DMS53 treated with DMSO at 0.1 percent for 48 hours (cell line): ENCODE measurements around the gene KAT6B.
A peak's percentile ranks its signal among the peaks of the same experiment; 100 is the strongest.
"Not testable (repeated sequence)": the region's sequence is repeated elsewhere in the genome, so short reads cannot be mapped to it uniquely, and the experiment has no call there.

Experiments used
- DNase-seq: peaks from one replicate; lab custom pipeline; 2025; ENCODE audit not compliant: unreplicated experiment; lab: John Stamatoyannopoulos, UW

The KAT6B gene

DNA sequence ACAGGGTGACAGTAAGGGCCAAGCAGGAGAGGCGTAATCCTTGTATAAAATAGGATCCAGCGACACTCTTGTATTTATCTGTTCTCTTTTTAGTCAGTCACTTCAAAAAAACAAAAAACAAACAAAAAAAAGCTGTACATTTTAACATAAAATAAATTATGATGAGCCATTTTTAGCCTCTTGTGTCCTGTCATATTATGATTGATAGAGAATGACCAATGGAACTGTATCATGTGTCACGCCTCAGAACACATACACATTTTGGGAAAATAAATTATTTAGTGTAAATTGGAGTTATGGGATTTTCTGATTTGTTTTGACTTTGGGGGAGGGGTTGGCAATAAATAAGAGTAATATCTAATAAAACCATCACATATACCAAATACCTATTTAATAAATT, 205.7 kb downstream of the KAT6B start:
- no peak for DNase-seq

- no peak for DNase-seq
Measured at GRCh38 chr10:75032813-75033212, 206.4 kb downstream of the KAT6B start.

- DNase-seq: no peak
Measured at GRCh38 chr10:75033399-75034130, 207.2 kb downstream of the KAT6B start.

DNA sequence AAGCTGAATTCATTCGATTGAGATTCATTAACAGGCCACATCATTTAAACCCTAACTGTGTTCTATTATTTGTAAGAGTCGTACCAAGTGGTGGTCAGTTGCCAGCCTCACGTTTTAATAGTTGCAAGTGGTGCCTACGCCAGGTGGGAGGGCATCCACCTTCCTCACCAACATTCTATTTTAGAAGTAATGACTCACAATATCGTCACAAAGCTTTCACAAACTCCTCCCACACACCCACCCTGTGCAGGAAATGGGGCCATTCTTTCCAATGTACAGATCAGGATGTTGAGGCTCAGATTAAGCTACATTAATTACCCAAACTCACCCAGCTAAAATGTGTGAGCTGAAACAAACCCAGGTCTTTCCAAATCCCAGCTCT, 207.7 kb downstream of the KAT6B start:
- no peak for DNase-seq

- DNase-seq: no peak
Measured at GRCh38 chr10:75034714-75035258, 208.4 kb downstream of the KAT6B start.

DNA sequence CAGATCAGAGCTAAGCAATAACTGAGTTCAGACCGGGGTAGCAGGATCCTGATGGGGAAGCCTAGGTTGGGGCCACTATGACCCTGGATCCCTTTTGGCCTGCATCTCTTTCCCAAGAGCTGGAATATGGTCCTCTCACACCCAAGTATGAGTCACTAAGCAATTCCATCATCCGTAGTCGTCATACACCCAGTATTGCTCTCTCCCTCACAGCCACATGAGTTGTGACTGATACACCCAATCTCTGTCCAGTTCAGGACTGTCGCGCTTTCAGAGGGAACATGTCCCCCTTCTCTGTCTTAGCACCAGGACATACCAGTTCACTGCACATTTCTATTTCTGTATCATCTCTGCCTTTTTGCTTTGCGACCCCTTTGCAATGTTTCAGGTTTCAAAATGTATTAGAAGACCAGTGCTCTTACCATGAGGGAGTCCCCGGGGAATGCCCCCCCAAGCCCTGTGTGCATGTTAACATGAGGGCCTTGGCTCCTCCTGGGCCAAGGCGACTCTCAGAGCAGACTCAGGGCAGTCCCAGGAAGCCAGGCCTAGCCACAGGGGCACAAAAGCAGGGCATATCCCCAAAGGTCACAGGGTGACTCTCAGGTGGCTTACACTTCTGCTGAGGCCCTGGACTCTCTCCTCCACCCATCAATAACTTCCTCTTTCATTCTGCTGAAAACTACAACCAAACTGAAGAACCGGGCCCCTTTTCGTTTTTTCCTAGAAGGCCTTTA, 209.7 kb downstream of the KAT6B start:
- DNase-seq: no peak

GRCh38 chr10:75037171-75038153, 211.1 kb downstream of the KAT6B start:
- no peak for DNase-seq

GRCh38 chr10:75038335-75038734, 211.9 kb downstream of the KAT6B start:
- DNase-seq: no peak

DNA sequence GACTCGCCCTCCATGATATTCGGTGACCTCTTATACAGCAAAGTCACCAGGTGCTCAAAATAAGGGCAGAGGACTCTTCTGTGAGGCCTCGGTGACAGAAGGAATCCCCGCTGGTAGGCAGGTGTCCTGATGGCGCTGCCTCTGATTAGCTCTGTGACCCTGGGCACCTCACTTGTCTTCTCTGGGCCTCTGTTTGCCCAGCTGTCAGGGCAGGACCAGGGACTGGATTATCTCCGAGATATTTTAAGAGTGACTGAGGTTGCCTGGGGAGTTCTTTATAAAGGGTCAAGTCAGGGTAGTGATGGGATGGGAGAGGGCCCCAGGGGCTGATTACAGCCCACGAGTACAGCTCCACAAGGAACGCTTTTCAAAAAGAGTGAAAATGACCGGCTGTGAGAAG, 214.2 kb downstream of the KAT6B start:
- peak; percentile 70 for DNase-seq

GRCh38 chr10:75042292-75042974, 216.0 kb downstream of the KAT6B start:
- no peak for DNase-seq

- DNase-seq: no peak
Measured at GRCh38 chr10:75043256-75044131, 217.1 kb downstream of the KAT6B start.

DNA sequence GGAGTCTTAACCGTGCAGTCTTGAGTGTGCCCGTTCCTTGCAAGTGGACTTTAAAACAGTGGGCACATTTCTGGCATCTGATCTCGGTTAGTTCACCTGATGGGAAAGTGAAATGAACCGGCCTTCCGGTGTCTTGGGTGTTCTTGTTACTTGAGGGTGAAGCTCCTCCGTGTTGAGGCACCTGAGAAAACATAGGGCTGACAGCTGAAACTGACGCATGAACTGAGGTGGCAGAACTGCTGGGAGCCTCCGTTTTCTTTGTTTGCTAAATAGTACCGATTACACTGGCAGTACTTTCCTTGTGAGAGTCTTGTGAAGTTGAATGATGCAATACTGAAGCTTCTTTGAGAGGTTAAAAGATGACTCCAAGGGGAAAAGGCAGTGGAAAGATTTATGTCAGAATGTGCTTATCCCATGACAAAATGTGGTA, 222.3 kb downstream of the KAT6B start:
- DNase-seq: no peak

- DNase-seq: no peak
Measured at GRCh38 chr10:75049316-75050148, 223.1 kb downstream of the KAT6B start.

DNA sequence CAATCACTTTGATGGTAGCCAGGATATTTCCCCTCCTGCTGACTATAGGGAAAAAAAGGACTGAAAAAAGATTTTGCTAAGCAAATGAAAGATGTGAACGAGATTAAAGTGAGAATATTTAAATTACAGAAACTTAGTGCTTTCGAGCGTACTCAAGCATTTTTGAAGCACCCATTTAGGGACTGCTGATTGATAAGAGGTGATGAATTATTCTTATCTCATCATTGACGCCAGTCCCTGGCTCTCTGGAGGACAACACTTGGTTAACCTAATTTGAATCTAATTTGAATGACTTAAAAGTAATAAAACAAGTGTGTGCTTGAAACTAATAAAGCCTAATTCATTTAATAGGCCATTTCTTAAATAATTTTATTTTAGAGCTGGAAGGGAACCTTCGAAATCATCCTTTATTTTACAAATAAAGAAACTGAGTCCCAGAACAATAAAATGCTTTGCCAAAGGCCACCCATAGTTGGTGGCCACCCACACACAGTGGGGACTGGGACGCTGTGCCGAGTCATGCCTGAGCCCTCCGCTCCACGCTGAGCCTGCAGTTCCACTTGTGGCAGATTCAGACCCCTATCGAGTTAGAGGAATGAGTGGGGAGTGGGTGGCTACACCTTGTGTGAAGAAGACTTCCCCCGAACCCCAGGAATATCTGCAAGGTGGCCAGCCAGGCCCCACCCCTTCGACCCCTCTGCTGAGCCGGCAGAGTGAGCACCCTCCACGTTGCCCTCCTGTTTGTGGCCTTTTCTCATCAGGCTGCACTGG, 223.9 kb downstream of the KAT6B start:
- DNase-seq: no peak

GRCh38 chr10:75051308-75051707, 224.9 kb downstream of the KAT6B start:
- DNase-seq: no peak

DNA sequence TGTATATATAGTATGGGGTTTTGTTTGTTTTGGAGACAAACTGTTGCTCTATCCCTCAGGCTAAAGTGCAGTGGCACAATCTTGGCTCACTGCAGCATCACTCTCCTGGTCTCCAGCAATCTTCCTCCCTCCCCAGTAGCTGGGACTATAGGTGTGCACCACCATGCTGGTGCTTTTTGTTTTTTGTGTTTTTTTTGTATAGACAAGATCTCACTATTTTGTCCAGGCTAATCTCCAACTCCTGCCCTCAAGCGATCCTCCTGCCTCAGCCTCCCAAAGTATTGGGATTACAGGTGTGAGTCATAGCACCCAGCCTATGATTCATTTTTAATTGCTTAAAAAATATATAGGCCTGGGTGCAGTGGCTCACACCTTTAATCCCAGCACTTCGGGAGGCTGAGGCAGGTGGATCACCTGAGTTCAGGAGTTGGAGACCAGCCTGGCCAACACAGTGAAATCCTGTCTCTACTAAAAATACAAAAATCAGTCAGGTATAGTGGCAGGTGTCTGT, 229.6 kb downstream of the KAT6B start:
- DNase-seq: not testable (repeated sequence)

DNA sequence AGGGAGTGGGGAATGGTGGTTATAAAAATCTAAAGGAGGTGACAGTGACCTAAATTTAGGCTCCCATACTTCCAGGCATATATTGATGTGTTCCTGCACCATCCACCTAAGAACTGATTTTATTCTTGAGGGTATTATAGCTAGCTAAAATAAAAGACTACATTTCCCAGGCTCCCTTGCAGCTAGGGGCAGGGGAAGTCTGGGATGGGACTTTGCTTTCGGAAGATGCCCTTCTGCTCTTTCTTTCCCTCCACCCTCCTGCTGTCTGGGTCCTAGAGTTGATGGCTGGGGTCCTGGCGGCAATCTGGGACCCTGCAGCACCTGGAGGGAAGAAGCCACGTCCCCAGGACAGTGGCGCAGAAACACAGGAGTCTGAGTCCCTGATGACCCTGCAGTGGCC, 231.3 kb downstream of the KAT6B start:
- no peak for DNase-seq

GRCh38 chr10:75058161-75058560, 231.8 kb downstream of the KAT6B start:
- no peak for DNase-seq
